Measurements from ENCODE around the gene ABCA6.

The ABCA6 gene

GRCh38 chr17:69055334-69055733 is 86.4 kb downstream of the ABCA6 start:
- in situ Hi-C loops (cut with MboI; ENCODE audit: low sequenced_read_pairs) = no loop called here

- in situ Hi-C loops (cut with MboI; ENCODE audit: low sequenced_read_pairs) = no loop called here
Observed at GRCh38 chr17:69050999-69051775, 90.5 kb downstream of the ABCA6 start.

- in situ Hi-C loops (cut with MboI; ENCODE audit: low sequenced_read_pairs) = no loop called here
Observed at GRCh38 chr17:69048634-69049033, 93.1 kb downstream of the ABCA6 start.

- in situ Hi-C loops (cut with MboI; ENCODE audit: low sequenced_read_pairs) = no loop called here
Observed at GRCh38 chr17:69047368-69048263, 94.1 kb downstream of the ABCA6 start.

- in situ Hi-C loops (cut with MboI; ENCODE audit: low sequenced_read_pairs) = no loop called here
Observed at GRCh38 chr17:69046121-69046807, 95.4 kb downstream of the ABCA6 start.

- in situ Hi-C loops (cut with MboI; ENCODE audit: low sequenced_read_pairs) = no loop called here
Observed at GRCh38 chr17:69045646-69046045, 96.0 kb downstream of the ABCA6 start.

GRCh38 chr17:69044371-69044770 is 97.3 kb downstream of the ABCA6 start:
- in situ Hi-C loops (cut with MboI; ENCODE audit: low sequenced_read_pairs) = no loop called here

DNA sequence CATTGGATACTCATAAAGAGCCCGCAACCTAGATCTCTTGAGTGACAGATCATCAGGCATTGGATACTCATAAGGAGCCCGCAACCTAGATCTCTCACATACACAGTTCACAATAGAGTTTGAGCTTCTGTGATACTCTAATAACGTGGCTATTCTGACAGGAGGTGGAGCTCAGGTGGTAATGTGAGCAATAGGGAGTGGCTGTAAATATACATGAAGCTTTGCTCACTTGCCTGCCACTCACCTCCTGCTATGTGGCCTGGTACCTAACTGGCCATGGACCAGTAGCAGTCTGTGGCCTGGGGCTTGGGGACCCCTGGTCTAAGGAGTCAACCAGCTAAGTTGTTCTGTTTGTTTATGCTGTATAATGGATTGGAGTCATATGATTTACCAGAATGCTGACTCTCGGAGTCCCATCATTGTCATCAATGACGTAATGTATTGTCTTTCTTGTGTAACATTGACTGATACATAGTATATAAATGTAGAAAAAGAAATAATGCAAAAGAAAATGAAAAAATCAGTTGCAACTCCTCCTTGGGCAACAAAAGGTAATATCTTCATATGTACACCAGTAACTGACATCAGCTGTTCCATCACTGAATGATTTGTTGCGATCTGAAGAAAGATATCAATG is 98.5 kb downstream of the ABCA6 start:
- in situ Hi-C loops (cut with MboI; ENCODE audit: low sequenced_read_pairs) = no loop called here

DNA sequence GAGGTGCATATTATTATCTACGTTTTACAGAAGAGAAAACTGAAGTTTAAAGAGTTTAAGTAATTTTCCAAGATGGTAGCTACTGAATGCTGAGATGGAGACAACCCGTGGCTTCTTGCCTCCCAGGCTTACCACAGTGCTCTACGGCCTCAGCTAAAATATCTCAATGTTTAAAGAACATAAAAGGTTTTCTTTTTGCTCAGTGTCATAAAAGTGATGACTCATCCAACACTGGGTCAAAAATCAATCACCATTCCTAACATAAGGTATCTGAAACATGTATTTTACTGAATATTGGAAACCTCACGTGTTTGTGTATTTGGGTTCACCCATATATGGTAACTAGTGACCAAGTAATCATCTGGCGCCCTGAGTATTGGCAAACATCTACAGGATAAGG is 99.4 kb downstream of the ABCA6 start:
- in situ Hi-C loops (cut with MboI; ENCODE audit: low sequenced_read_pairs) = no loop called here

- in situ Hi-C loops (cut with MboI; ENCODE audit: low sequenced_read_pairs) = no loop called here
Observed at GRCh38 chr17:69031839-69032238, 109.9 kb downstream of the ABCA6 start.

DNA sequence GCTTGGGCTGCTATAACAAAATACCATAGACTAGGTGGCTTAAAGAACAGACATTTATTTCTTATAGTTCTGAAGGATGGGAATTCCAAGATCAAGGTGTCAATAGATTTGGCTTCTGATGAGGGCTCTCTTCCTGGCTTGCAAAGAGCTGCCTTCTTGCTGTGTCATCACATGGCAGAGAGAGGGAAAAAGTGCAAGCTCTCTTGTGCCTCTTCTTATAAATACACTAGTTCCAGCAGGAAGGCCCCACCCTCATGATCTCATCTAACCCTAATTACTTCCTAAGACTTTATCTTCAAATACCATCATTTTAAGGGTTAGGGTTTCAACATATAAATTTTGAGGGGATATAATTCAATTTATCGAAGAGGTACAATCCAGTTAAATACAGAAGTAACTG is 111.5 kb downstream of the ABCA6 start:
- in situ Hi-C loops (cut with MboI; ENCODE audit: low sequenced_read_pairs) = no loop called here
